Cerebellar nuclear complex (tissue), 1 donor: ENCODE data around the gene TRIM50.
"Not testable (repeated sequence)": the region's sequence is repeated elsewhere in the genome, so short reads cannot be mapped to it uniquely, and the experiment has no call there.

Source experiments
- DNase-seq, 2 experiments: peaks; one replicate each; lab custom pipeline; 2025; lab: John Stamatoyannopoulos, UW

Gene TRIM50

DNA sequence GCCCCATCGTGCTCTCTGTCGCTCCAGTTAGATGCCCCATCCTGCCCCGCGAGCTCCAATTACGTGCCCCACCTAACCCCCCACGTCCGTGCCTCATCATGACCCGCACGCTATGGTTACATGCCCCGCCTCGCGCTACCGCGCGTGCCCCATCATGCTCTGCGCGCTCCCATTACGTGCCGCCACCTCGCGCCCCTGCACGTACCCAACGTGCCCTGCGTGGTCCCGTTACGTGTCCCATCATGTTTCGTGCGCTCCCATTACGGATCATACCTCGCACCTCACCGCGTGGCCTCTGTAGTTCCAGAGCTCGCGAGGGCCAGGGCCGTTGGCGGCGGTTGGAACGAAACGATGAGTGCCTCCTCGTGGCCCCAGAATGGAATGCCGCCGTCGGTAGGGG lies at the start of gene TRIM50, which contains the start of gene FKBP6:
TRIM50 (minus strand) TSS at position 161 of the 400 bp plus-strand sequence. CDS start 3,295 bp downstream, outside the sequence.
FKBP6 (plus strand) TSS at position 240 of the 400 bp plus-strand sequence. CDS start 268 bp downstream, outside the sequence.
- not testable (repeated sequence) for DNase-seq

DNA sequence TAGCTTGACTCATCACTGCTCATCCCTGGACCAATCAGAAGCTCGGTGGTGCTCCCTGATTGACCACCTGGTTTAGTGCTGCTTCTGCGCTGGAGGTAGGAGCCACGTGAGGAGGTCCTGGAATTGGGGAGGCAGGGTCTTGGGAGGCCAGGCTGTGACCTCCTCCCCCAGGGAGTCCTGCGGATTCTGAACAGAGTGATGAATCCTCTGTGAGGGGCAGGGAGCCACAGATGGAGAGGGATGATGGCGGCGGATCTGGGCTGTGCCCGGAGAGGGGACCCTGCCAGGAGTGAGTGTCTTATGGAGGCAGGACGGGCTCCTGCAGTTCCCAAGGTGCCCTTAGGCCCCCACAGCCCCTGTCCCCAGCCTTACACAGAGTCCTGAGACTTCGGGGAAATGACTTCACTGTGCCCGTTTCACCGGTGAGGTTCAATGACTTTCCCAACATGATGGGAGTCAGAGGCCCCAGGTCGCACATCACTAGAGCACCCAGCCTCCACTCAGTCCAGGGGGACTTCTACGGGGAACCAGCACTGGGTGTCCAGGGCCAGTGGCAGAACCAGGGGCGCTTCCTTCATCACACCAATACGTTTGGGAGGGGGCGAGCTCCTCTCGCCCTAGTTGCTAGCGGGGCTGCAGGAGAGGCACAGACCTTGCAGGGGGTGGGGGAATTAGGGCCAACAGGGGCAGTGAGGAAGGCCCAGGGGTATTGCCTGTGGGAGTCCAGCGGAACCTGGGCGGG lies 49.0 kb upstream of the TRIM50 start:
- DNase-seq: no peak

DNA sequence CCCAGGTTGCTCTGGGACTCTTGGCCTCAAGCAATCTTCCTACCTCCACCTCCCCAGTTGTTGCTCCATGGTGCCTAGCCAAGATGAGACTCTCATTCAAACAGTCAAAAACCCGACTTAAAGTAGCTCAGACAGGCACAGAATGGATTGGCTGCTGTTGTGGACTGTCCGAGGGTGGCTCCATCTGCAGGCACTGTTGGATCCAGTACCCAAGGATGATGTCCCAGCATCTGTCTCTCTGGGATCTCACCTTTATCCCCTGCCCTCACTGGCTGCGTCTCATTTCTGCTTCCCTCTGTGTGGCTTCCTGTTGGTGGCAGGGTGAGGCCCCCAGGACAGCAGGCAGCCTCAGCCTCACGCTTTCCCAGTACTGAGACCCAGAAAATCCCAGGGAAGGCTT lies 48.4 kb upstream of the TRIM50 start:
- DNase-seq: not testable (repeated sequence)

DNA sequence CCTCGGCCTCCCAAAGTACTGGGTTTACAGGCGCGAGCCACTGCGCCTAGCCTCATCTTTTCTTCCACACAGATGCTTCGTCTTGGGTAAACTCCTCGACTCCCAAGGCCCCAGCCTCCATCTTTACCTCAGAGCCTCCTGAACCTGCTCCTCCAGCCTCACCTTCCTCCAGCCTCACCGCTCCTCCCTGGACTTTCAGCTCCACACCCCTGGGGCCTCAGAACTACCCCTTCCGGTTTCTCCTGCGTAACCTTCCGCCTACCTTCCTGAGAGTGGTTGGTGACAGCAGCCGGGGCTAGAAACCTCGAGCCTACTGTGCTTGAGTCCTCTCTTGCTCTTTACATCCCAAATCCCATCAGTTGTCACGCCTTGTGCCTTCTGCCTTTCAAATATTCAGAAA lies 45.9 kb upstream of the TRIM50 start:
- no peak for DNase-seq

GRCh38 chr7:73369622-73370021 lies 41.7 kb upstream of the TRIM50 start:
- no peak for DNase-seq

GRCh38 chr7:73369009-73369408 lies 41.1 kb upstream of the TRIM50 start:
- DNase-seq: no peak

GRCh38 chr7:73366990-73367389 lies 39.1 kb upstream of the TRIM50 start:
- DNase-seq: no peak

DNA sequence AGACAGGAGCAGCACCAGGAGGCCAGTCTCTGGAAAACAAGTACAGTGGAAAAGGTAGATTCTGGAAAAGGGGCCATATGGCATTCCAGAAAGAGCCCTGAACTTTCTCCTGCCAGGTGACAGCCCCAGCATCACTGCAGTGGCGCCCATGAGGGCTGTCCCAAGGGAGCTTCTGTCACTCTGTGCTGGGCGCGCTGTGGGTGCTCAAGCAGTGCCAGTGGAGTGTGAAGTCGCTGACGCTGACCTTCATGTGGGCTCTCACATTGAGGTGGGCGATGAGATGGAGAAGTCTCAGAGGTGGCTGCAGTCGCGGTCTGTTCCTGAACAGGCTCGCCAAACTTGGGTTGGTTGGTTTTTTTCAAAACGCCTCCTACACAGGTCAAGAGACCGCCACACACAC lies 38.2 kb upstream of the TRIM50 start:
- DNase-seq: no peak

DNA sequence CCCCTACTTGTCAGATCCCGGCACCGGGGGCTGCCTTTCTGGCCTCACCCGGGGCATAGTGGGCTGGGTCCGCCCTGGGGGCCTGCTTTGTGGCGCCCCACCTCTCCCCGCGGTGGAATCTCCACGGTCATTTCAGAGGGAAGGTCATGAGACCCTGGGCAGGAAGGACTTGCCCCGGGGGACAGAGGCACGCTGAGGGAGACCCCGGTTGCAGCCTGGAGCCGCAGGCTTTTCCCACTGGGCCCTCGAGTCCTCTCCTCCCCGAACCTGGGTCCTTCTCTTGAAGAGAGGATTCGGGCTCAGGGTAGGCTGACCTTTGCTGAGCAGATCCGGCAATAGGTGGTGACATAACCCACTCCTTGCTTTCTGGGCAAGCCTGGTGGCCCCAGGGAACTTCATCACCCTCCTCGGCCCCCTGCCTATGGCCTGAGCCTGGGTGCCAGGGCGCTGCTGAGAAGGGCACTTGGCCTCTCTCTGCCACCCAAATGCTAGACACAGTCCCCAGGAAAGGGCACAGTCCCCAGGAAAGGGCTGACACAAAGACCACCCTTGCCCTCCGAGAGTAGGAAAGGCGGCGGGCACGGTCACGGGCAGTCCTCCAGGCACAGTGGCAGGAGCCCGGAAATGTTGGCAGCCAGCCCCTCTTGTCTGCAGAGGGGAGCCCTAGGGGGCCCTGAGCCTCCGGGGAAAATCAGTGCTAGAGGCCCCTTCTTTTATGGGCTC lies 36.3 kb upstream of the TRIM50 start:
- no peak for DNase-seq

DNA sequence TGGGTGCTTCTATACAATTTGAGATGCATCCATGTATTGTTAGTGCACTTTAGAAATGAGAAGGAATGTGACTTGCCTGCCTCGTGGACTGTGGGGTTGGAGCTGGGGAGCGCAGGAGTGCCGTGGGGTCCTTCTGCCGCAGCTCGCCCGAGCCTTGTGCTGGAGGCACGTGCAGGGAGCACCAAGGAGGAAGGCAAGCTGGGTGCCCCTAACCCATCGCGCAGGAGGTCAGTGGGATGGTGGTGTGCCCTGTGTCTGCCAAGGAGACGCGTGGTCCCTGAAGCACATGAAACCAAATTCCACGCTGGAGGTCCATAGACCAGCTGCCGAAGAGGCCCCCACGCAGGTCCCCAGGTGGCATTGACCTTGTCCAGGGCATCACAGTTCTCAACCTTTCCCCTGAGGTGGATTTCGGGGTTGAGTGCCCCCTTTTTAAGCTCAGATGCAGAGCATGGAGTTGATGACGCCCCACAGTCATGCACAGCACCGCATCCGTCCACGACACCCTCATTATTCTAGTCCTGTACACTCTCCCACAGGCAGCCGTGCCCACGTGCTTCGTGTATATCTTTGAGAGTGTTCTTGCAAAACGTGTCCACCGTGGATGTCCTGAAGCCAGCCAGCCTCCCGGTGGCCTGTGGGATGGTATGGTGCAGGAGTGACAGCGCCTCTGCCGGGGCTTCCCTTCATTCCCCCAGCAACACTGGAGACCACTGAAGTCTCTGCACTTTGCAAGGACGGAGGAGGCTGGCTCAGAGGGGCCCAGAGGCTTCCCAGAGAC lies 35.5 kb upstream of the TRIM50 start:
- DNase-seq: no peak

DNA sequence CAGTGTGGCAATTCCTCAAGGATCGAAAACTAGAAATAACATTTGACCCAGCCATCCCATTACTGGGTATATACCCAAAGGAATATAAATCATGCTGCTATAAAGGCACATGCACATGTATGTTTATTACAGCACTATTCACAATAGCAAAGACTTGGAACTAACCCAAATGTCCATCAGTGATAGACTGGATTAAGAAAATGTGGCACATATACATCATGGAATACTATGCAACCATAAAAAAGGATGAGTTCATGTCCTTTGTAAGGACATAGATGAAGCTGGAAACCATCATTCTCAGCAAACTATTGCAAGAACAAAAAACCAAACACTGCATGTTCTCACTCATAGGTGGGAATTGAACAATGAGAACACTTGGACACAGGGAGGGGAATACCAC lies 32.7 kb upstream of the TRIM50 start:
- DNase-seq: not testable (repeated sequence)

GRCh38 chr7:73359746-73360375 lies 32.0 kb upstream of the TRIM50 start:
- no peak for DNase-seq

GRCh38 chr7:73359306-73359705 lies 31.4 kb upstream of the TRIM50 start:
- no peak for DNase-seq

DNA sequence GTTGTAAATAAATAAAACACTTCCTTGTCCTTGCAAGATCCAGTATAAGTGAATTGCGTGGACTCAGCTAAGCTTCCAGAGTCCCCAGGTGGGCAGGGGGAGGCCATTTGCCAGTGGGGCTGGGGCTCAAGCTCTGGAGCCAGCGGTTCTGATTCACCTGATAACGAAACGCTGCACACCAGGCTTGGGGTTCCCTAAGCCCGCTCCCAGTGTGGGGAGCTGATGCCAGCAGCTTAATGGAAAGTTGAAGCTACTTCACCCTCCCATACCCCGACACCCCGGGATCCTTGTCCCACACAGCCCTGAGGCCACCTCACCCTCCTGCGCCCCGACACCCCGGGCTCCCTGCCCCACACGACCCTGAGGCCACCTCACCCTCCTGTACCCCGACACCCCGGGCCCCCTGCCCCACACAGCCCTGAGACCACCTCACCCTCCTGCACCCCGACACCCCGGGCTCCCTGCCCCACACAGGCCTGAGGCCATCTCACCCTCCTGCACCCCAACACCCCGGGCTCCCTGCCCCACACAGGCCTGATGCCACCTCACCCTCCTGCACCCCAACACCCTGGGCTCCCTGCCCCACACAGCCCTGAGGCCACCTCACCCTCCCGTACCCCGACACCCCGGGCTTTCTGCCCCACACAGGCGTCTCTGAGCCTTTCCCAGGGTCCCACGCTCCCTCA lies 30.9 kb upstream of the TRIM50 start:
- no peak for DNase-seq

- DNase-seq: no peak
Observed at GRCh38 chr7:73356159-73356558, 28.3 kb upstream of the TRIM50 start.

GRCh38 chr7:73354821-73355220 lies 26.9 kb upstream of the TRIM50 start:
- no peak for DNase-seq

DNA sequence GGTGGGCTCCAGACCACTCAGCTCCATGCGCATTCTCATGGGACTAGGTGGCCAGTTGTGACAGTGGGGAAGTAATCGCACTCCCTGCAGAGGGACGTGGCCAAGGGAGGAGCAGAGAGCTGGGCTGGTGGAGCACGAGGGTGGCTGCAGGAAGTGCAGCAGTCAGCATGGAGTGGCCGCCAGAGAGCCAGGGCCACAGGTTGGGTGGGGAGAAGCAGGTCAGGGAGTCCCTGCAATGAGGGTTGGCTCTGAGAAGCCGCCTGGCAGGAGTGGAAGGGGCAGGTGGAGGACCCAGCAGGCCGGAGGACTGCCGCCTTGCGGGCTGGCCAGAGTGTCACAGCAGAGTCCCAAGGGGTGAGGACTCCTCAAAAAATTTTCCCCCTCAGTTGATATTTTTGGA lies 26.3 kb upstream of the TRIM50 start:
- no peak for DNase-seq

- no peak for DNase-seq
Observed at GRCh38 chr7:73353243-73353642, 25.4 kb upstream of the TRIM50 start.

DNA sequence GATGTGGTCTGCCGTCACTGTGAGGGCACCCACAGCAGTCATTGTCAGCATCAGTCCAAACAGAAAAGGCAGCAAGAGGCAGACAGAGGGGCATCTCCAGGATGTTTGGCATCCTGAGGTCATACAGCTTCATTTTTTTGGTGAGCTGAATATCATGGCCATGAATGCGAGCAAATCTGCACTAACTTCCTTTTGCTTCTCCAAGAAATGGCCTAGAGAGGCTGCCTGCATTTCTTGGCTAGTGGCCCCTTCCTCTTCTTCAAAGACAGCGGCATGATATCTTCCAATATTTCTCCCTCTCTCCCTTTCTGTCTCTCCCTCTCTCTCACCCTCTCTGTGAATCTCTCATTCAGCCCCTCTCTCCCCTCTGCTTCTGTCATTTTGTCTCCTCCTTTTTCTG lies 24.9 kb upstream of the TRIM50 start:
- DNase-seq: no peak

DNA sequence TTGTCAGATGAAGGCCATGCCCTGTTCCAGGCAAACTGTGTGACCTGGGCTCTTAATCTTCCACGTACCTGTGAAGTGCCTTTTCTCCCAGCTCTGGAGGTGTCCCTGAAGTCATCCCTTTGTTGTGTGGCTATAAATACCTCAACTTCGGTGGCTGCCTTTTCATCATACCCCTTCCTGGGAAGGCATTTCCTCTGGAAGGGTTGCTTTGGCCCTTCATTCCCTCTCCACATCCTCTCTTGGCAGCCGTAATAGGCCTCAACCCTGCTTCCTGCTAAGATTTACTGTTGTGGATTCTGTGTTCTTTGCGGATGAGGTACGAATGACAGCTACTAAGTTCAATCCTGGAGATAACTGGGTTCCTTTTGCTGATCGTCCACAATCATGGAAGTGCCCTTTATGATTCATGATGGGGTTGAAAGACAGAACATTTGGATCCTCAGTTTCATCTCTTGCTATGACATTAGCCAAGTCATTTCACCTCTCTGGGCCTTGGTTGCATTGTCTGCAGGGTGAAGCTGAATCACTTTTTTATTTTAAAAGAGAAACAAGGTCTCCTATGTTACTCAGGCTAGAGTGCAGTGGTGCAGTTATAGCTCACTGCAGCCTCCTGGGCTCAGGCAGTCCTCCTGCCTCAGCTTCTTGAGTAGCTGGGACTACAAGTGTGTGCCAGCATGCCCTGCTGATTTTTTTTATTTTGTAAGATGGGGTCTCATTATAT lies 23.7 kb upstream of the TRIM50 start:
- no peak for DNase-seq
